CD4-positive, alpha-beta T cell treated with Interleukin-17A for 1 hour (primary cell): ENCODE results near the gene CRYBG1.

Experiments used
- DNase-seq: peaks from one replicate; pipeline ENCODE4 v3.0.0-alpha.2; 2020

CRYBG1 gene

GRCh38 chr6:106614166-106614565 lies 253.6 kb downstream of the CRYBG1 start:
- DNase-seq = no peak

GRCh38 chr6:106614592-106615257 lies 254.2 kb downstream of the CRYBG1 start:
- DNase-seq = no peak

GRCh38 chr6:106617302-106617701 lies 256.8 kb downstream of the CRYBG1 start:
- DNase-seq = no peak

- DNase-seq = no peak
Measured at GRCh38 chr6:106617857-106618256, 257.3 kb downstream of the CRYBG1 start.

GRCh38 chr6:106618324-106618723 lies 257.8 kb downstream of the CRYBG1 start:
- no peak for DNase-seq

GRCh38 chr6:106619223-106619622 lies 258.7 kb downstream of the CRYBG1 start:
- DNase-seq = no peak

GRCh38 chr6:106620931-106621672 lies 260.6 kb downstream of the CRYBG1 start:
- no peak for DNase-seq
